Sigmoid colon (tissue), 7 donors: ENCODE results near the gene SPRED2. TPM values are rescaled to one million over a fixed set of nuclear protein-coding genes. Genes with fewer than 3 reads are reported as not detected.

Experiments
- DNase-seq: peaks from one replicate; pipeline ENCODE4 v3.0.0-alpha.2; 2019
- H3K27ac ChIP-seq, 4 donors: fragments of 200-600 bp; sonication (generic); one replicate each; pipeline ENCODE4 v1.5.1; 2016 to 2019; ENCODE audit warnings: mild to moderate bottlenecking in 1 of 4
- H3K27me3 ChIP-seq, 3 donors: fragments of 200-600 bp; sonication (generic); one replicate each; pipeline ENCODE4 v1.5.1; 2019; ENCODE audit warnings: mild to moderate bottlenecking in 1 of 3
- H3K36me3 ChIP-seq, 4 donors: fragments of 200-600 bp; sonication (generic); one replicate each; pipeline ENCODE4 v1.5.1; 2016 to 2019
- H3K4me1 ChIP-seq, 4 donors: fragments of 200-600 bp; sonication (generic); one replicate each; pipeline ENCODE4 v1.5.1; 2017 to 2019
- H3K4me3 ChIP-seq, 4 donors: fragments of 200-600 bp; sonication (generic); one replicate each; pipeline ENCODE4 v1.5.1; 2017 to 2019; ENCODE audit warnings: mild to moderate bottlenecking in 2 of 4, moderate library complexity in 1 of 4
- H3K9me3 ChIP-seq, 4 donors: fragments of 200-600 bp in 3 of 4; sonication (generic) in 3 of 4; one replicate each; pipeline versions ENCODE4 v1.5.1 to v1.6.1; 2013 to 2019
- EP300 ChIP-seq, 4 donors: sonication (generic); formaldehyde crosslinking; IDR thresholded peaks; one replicate each; pipeline ENCODE4 v1.6.1; 2017; ENCODE audit warnings: antibody characterized with exemption in 4 of 4
- POLR2A ChIP-seq, 2 donors: fragments of 450-650 bp; IDR thresholded peaks; one replicate each; pipeline ENCODE4 v1.6.1; 2016; ENCODE audit warnings: antibody characterized with exemption in 2 of 2, mild to moderate bottlenecking in 2 of 2, moderate library complexity in 2 of 2
- POLR2AphosphoS5 ChIP-seq, 4 donors: sonication (generic); formaldehyde crosslinking; IDR thresholded peaks; one replicate each; pipeline ENCODE4 v1.6.1; 2017; ENCODE audit warnings: antibody characterized with exemption in 4 of 4
- WGBS, 2 donors: extraction: QIAGEN DNeasy Blood & Tissue Kit; methylation state at CpG; one replicate each; pipeline ENCODE4 v1.1.7; 2013; 5-methylcytosine and 5-hydroxymethylcytosine counted together
- intact Hi-C: fragments of 100-400 bp; cut with DNase I; formaldehyde crosslinking; loops from one replicate; pipeline ENCODE4 v1.15.1; 2023
- polyA plus RNA-seq, 3 donors: library from polyadenylated mRNA; stranded (reverse); fragments of 200-250 nt; gene quantifications; one replicate each; pipeline ENCODE4 v1.2.3, GENCODE V29; 2013
- total RNA-seq, 4 donors: library from RNA; depleted of rRNA; stranded (reverse); fragments of >200 nt; gene quantifications; one replicate each; pipeline ENCODE4 v1.1.0, GENCODE V29; 2016
- TF ChIP-seq, protein P1 (sequence below), 4 experiments: fragments of 450-650 bp in 3 of 4; fragments of 200-600 bp in 1 of 4; IDR thresholded peaks; one replicate each; pipeline ENCODE4 v1.5.1; 2016 to 2019; ENCODE audit warnings: antibody characterized with exemption in 4 of 4, mild to moderate bottlenecking in 3 of 4, moderate library complexity in 2 of 4
- donor health status: healthy with polysubstance abuse.
- donor health status: Bipolar disorder and iron deficiency.
- donor health status: healthy.

The SPRED2 gene
- total and polyA plus RNA-seq, 7 donors, result 6.1 to 31.2 (median 13.0) TPM

GRCh38 chr2:65427532-65427931 is 4.9 kb downstream of the SPRED2 start:
- Histone ChIP-seq H3K27me3 (no peaks in the 10 kb centered on the region), H3K4me3 (no peak overlapping the region), H3K36me3 (no peaks in the 10 kb centered on the region), H3K9me3 (no peaks in the 10 kb centered on the region), H3K27ac (no peak overlapping the region), H3K4me1 (peaks cover 3 to 15% (median 9%) of the 10 kb centered on the region in 4 donors)
- TF ChIP-seq POLR2AphosphoS5 (IDR thresholded peaks at IDR 0.05) (no peak), POLR2A (IDR thresholded peaks at IDR 0.05) (no peak), EP300 (IDR thresholded peaks at IDR 0.05) (no peak)
- TF ChIP-seq, protein P1, sequence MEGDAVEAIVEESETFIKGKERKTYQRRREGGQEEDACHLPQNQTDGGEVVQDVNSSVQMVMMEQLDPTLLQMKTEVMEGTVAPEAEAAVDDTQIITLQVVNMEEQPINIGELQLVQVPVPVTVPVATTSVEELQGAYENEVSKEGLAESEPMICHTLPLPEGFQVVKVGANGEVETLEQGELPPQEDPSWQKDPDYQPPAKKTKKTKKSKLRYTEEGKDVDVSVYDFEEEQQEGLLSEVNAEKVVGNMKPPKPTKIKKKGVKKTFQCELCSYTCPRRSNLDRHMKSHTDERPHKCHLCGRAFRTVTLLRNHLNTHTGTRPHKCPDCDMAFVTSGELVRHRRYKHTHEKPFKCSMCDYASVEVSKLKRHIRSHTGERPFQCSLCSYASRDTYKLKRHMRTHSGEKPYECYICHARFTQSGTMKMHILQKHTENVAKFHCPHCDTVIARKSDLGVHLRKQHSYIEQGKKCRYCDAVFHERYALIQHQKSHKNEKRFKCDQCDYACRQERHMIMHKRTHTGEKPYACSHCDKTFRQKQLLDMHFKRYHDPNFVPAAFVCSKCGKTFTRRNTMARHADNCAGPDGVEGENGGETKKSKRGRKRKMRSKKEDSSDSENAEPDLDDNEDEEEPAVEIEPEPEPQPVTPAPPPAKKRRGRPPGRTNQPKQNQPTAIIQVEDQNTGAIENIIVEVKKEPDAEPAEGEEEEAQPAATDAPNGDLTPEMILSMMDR (IDR thresholded peaks at IDR 0.05), result no peak
- 89% methylated on average over 2 of the region's 2 CpGs for WGBS, 2 donors
- no peak for DNase-seq
- intact Hi-C loops, result no loop called here

DNA sequence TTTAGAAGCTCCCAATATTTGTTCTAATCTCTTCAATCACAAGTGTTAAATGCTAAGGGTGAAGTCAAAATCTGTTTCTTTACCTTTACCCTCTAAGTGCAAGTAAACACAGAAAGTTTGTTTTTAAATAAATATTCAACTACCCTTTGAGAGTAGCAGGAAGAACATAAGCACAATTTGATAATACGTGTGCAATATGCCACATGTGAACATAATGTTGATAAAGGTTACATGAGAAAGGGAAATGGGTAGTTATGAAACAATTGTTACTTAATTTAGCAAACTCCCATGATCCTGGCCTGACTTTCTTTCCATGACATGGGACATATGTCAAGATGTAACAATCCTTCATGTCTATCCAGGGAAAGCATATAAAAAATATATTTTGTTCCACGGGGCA is 7.1 kb downstream of the SPRED2 start:
- intact Hi-C loops, result no loop called here
- H3K9me3 ChIP-seq, result no peaks in the 10 kb centered on the region
- TF ChIP-seq, protein P1 (IDR thresholded peaks at IDR 0.05), result no peak
- TF ChIP-seq POLR2AphosphoS5 (IDR thresholded peaks at IDR 0.05), result no peak
- no peak for TF ChIP-seq EP300 (IDR thresholded peaks at IDR 0.05)
- no peak for TF ChIP-seq POLR2A (IDR thresholded peaks at IDR 0.05)
- H3K36me3 ChIP-seq, result no peaks in the 10 kb centered on the region
- H3K27me3 ChIP-seq, result no peaks in the 10 kb centered on the region
- no peak overlapping the region for H3K27ac ChIP-seq
- no peak overlapping the region for H3K4me3 ChIP-seq
- no peak for DNase-seq
- H3K4me1 ChIP-seq, result peaks cover 0 to 17% (median 12%) of the 10 kb centered on the region in 4 donors
- WGBS, 2 donors, result 46 to 73% methylated on average over 2 of the region's 2 CpGs

DNA sequence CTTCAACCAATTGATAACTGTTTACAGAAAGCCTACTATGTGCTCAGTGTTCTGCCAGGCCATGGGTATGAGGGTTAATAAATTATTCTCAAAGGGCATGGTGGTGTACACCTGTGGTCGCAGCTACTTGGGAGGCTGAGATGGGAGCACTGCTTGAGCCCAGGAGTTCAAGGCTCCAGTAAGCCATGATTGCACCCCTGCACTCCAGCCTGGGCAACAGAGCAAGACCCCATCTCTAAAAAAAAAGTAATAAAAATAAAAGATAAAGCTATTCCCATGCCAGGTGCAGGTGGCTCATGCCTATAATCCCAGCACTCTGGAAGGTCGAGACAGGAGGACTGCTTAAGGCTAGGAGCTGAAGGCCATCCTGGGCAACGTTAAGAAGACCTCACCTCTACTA is 8.0 kb downstream of the SPRED2 start:
- no peak for DNase-seq
- Histone ChIP-seq H3K4me3 (no peak overlapping the region), H3K36me3 (no peaks in the 10 kb centered on the region), H3K27ac (no peak overlapping the region), H3K4me1 (peaks cover 0 to 8% (median 6%) of the 10 kb centered on the region in 4 donors), H3K9me3 (no peaks in the 10 kb centered on the region), H3K27me3 (no peaks in the 10 kb centered on the region)
- intact Hi-C loops, result no loop called here
- 65 to 77% methylated on average over 3 of the region's 3 CpGs for WGBS, 2 donors
- TF ChIP-seq, protein P1 (IDR thresholded peaks at IDR 0.05), result no peak
- TF ChIP-seq POLR2A (IDR thresholded peaks at IDR 0.05), result no peak
- TF ChIP-seq EP300 (IDR thresholded peaks at IDR 0.05), result no peak
- TF ChIP-seq POLR2AphosphoS5 (IDR thresholded peaks at IDR 0.05), result no peak

DNA sequence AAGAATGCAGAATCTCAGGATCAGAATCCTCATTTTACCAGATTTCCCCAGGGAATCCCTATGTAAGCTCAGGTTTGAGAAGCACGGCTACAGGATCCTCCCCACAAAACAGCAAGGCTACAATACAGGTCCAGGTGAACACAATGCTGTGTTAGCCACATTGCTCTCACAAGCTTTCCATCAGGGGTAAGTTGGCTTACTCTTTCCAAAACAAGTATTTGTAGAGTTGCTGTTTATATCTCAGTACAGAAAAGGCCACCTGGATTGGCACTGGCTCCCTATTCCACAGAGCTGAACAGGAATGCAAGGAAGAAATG is 11.0 kb downstream of the SPRED2 start:
- DNase-seq, result no peak
- TF ChIP-seq, protein P1 (IDR thresholded peaks at IDR 0.05), result no peak
- TF ChIP-seq POLR2A (IDR thresholded peaks at IDR 0.05) (no peak), POLR2AphosphoS5 (IDR thresholded peaks at IDR 0.05) (no peak), EP300 (IDR thresholded peaks at IDR 0.05) (no peak)
- Histone ChIP-seq H3K4me3 (no peak overlapping the region), H3K9me3 (no peaks in the 10 kb centered on the region), H3K36me3 (no peaks in the 10 kb centered on the region), H3K27me3 (no peaks in the 10 kb centered on the region), H3K4me1 (peaks cover 0 to 8% (median 6%) of the 10 kb centered on the region in 4 donors), H3K27ac (no peak overlapping the region)
- intact Hi-C loops, result no loop called here
- 87 to 95% methylated on average over 1 of the region's 1 CpG for WGBS, 2 donors

- no peaks in the 10 kb centered on the region for H3K36me3 ChIP-seq
- peaks cover 0 to 8% (median 6%) of the 10 kb centered on the region in 4 donors for H3K4me1 ChIP-seq
- TF ChIP-seq POLR2AphosphoS5 (IDR thresholded peaks at IDR 0.05) (peak in 1 of 4 donors; percentile 5), EP300 (IDR thresholded peaks at IDR 0.05) (no peak), POLR2A (IDR thresholded peaks at IDR 0.05) (no peak)
- intact Hi-C loops, result no loop called here
- H3K27ac ChIP-seq, result no peak overlapping the region
- no peaks in the 10 kb centered on the region for H3K9me3 ChIP-seq
- 28 to 35% methylated on average over 6 of the region's 6 CpGs for WGBS, 2 donors
- no peak overlapping the region for H3K4me3 ChIP-seq
- H3K27me3 ChIP-seq, result no peaks in the 10 kb centered on the region
- no peak for DNase-seq
Observed at GRCh38 chr2:65420712-65421431, 11.5 kb downstream of the SPRED2 start.
